Hematopoietic multipotent progenitor cell (in vitro differentiated cells): ENCODE measurements around the gene RNF6. TPM values are rescaled to one million over a fixed set of nuclear protein-coding genes. Genes with fewer than 3 reads are reported as not detected.

Experiments used
- DNase-seq, 3 donors: peaks; one replicate each; pipeline ENCODE4 v3.0.0-alpha.2; 2011 to 2015; ENCODE audit warnings: low read depth in 2 of 3, low spot score in 2 of 3
- total RNA-seq: library from RNA; depleted of rRNA; stranded (reverse); fragments of >200 nt; gene quantifications from one replicate; pipeline ENCODE4 v1.2.3, GENCODE V29; 2012

The RNF6 gene
- total RNA-seq, 1 donor = 12.1 TPM

DNA sequence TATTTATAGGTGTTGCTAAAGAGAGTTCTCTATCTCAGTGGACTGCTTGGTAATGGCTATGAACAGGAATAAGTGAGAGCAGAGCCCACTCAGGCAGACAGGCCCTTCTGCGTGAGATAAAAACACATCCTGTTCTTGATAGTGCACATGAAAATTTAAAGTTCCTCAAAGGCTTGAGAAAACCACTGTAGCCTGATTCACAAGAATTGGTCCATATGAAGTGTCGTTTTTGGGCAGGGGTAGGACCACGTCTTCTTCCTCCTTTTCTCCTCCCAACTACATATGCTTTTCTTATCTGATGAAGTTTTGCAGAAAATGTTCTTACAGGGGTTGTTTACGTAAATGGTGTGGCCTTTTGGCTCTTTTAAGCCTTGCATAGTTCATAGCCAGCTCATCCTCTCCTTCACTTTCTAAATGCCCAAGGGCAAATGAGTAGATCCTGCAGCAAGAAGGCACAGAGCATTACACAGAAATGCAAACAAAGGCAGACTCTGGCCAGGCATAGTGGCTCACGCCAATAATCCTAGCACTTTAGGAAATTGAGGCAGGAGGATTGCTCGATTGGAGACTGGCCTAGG, 53.8 kb downstream of the RNF6 start:
- peak in 2 of 3 donors; percentile 22 to 71 for DNase-seq

DNA sequence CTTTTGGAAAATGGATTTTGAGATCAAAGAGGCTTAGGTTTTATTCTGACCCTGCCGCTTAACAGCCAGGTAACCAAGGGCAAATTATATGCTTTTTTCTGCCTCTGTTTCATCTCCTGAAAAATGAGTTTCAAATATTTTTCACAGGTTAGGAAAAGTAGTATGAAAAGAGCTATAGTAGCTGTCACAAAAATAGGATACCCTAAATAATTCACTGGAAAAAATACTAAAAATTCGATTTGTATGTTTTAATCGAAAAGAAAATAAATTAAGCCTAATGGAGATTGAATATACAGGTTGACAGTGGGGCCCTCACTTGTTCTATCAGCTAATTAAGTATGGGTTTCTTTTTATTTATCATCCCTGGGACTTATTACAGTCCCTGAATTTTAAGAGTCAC, 58.3 kb downstream of the RNF6 start:
- DNase-seq = no peak

Other genes with a start within 250 kb of the RNF6 start
- 0.27 TPM for gene SHISA2, start 170.3 kb downstream of the RNF6 start, total RNA-seq
- 10.0 TPM for gene CDK8, start 31.8 kb upstream of the RNF6 start, total RNA-seq